ENCODE measurements around the gene WDR12. TPM values are rescaled to one million over a fixed set of nuclear protein-coding genes. Genes with fewer than 3 reads are reported as not detected.
"Not testable (repeated sequence)": the region's sequence is repeated elsewhere in the genome, so short reads cannot be mapped to it uniquely, and the experiment has no call there.

Gene WDR12
- 100 to 1,000 TPM in 1 of 2 experiments, 10 to 100 TPM in 1; 92.5 to 129 TPM for total RNA-seq

DNA sequence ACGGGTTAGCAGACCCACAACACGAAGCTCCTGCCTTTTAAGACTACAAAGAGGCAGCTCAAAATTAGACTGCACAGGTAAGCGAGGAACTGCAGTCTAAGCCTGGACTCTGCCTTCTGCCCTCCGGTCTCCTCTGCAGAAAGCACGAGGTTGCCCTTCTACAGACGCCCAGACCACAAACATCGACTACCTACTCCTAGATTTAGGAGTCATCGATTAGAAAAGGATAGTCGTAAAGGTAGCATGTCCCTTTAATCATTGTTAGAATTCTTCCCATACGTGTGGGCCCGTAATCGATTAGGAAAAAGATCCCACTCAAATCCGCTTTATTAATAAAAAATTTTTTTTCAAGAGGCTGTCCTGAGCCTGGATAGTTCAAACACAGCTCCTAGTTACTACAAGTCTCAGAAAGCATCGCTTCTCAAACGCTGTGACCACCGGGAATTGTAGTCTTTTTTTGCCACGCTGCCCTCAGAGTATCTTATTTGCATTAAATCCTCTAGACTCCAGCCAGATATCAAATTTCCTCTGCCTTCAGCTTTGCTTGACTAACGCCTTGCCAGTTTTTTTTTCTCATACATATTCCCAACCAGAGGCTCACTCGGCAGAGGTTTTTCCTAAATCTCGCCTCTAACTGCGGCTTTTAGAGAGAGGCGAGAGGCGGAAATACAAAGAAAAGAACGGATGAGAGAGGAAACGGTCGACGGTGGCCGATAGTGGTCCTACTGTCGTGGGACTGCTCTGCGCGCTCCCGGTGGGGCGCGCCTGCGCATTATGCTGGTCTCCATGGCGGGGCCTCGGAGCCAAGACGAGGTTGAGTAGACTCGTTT, at the start of gene WDR12, which contains the start of gene CARF:
WDR12 (minus strand) TSS at position 162 of the 830 bp plus-strand sequence. CDS start 197 bp downstream, outside the sequence.
CARF (plus strand) TSS at position 764 of the 830 bp plus-strand sequence. CDS start 29,628 bp downstream, outside the sequence.
- no peaks in the 10 kb centered on the region for H3K9me3 Mint-ChIP-seq (ENCODE audit: low read depth)
- CTCF ChIA-PET, result interaction anchor here (0.6 to 1.4 kb wide), 6 partner anchors 22 to 323 kb away, joined by 3 to 5 read pairs (median 3); no protein-coding TSS in a partner anchor
- H3K27ac Mint-ChIP-seq, result peak within 1 kb of the TSS; percentile 95
- DNase-seq (peak; percentile 96), ATAC-seq (peak; percentile 84)
- peak within 1 kb of the TSS; percentile 84 for H3K4me3 Mint-ChIP-seq
- intact Hi-C loops (cut with DNase I, micrococcal nuclease), result loop anchor here (1.0 to 10.0 kb wide), 11 partner anchors 40 to 903 kb away; partner anchors contain the start of genes NBEAL1 (in 2 of the 2), ABI2 (in 1 of the 2), BMPR2 (in 1 of the 2) and CYP20A1 (in 1 of the 2)
- H3K27me3 Mint-ChIP-seq, result no peaks in the 10 kb centered on the region
- H3K4me1 Mint-ChIP-seq, result peaks cover 30% of the 10 kb centered on the region
- peaks cover 5% of the 10 kb centered on the region for H3K36me3 Mint-ChIP-seq (ENCODE audit: low read depth)
- POLR2A ChIA-PET, result interaction anchor here (1.3 to 1.4 kb wide), 2 partner anchors 40 to 328 kb away, joined by 3 to 4 read pairs; partner anchors contain the start of genes CYP20A1 and ICA1L

DNA sequence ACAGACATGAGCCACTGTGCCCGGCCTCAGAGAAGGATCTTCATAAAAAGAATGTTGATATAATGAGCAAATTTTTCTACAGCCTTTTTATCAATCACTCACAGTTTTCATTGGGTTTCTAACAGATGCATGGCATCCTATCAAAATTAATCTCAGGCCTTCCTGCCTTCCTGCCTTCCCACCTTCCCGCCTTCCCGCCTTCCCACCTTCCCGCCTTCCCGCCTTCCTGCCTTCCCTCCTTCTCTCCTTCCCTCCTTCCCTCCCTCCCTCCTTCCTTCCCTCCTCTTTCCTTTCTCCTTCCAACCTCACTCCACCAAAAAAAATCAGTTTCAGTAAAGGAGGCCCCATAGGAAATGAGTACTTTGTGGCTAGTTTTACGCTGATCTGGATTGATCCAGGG, 49.1 kb upstream of the WDR12 start:
- no peaks in the 10 kb centered on the region for H3K27me3 Mint-ChIP-seq
- H3K27ac Mint-ChIP-seq, result no peak overlapping the region
- intact Hi-C loops (cut with DNase I, micrococcal nuclease), result no loop called here
- ATAC-seq (no peak), DNase-seq (no peak)
- ChIA-PET POLR2A (no interaction called here), CTCF (no interaction called here)
- H3K4me1 Mint-ChIP-seq, result no peaks in the 10 kb centered on the region
- H3K36me3 Mint-ChIP-seq (ENCODE audit: low read depth), result peaks cover 2% of the 10 kb centered on the region
- no peaks in the 10 kb centered on the region for H3K9me3 Mint-ChIP-seq (ENCODE audit: low read depth)
- H3K4me3 Mint-ChIP-seq, result no peak overlapping the region

DNA sequence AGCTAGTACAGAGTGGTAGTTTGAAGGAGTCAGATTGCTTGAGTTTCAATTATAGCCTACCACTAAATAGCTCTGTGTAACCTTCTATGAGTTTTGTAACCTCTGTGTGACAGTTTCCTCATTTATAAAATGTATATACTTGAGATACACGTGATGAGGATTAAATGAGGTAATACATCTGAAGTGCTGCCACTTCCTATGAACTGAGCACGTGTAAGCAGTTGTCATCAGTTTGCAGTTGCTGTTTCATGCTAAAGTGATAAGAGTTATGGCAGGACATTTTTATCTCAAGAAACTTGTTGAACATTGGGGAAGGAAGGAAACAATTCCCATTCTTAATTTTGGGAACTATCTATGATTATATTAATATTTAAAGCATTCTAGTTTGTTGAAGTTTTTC, 39.1 kb upstream of the WDR12 start:
- Mint-ChIP-seq H3K27ac (no peak overlapping the region), H3K27me3 (no peaks in the 10 kb centered on the region), H3K4me3 (no peak overlapping the region), H3K4me1 (peaks cover 2% of the 10 kb centered on the region), H3K9me3 (ENCODE audit: low read depth) (peaks cover 11% of the 10 kb centered on the region), H3K36me3 (ENCODE audit: low read depth) (peaks cover 19% of the 10 kb centered on the region)
- DNase-seq, result no peak
- ChIA-PET POLR2A (no interaction called here), CTCF (interaction anchor here (0.6 kb wide), 1 partner anchor 42 kb away, joined by 3 read pairs; no protein-coding TSS in a partner anchor)
- ATAC-seq, result peak; percentile 30
- intact Hi-C loops (cut with DNase I, micrococcal nuclease), result no loop called here

DNA sequence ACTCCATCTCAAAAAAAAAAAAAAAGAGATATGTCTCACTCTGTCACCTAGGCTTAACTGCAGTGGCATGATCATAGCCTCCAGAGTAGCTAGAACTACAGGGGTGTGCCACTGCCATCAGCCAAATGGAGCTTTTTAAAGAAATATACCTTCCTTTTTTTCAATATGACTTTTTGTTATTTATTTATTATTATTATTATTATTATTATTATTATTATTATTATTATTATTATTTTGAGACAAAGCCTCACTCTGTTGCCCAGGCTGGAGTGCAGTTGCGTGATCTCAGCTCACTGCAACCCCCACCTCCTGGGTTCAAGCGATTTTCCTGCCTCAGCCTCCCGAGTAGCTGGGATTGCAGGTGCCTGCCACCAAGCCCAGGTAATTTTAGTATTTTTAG, 37.9 kb upstream of the WDR12 start:
- Mint-ChIP-seq H3K36me3 (ENCODE audit: low read depth) (peaks cover 29% of the 10 kb centered on the region), H3K9me3 (ENCODE audit: low read depth) (peaks cover 13% of the 10 kb centered on the region)
- H3K4me1 Mint-ChIP-seq; H3K4me3 Mint-ChIP-seq; H3K27ac Mint-ChIP-seq; DNase-seq; POLR2A ChIA-PET; ATAC-seq; H3K27me3 Mint-ChIP-seq; intact Hi-C loops (cut with DNase I, micrococcal nuclease): not testable (repeated sequence)
- CTCF ChIA-PET, result interaction anchor here (0.6 kb wide), 1 partner anchor 868 kb away, joined by 3 read pairs; no protein-coding TSS in a partner anchor

DNA sequence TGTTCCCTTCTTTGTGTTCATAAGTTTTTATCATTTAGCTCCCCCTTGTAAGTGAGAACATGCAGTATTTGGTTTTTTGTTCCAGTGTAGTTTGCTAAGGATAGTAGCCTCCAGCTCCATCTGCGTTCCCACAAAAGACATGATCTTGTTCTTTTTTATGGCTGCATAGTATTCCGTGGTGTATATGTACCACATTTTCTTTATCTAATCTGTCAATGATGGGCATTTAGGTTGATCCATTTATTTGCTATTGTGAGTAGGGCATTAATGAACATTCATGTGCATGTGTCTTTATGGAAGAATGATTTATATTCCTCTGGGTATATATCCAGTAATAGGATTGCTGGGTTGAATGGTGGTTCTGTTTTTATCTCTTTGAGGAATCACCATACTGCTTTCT, 34.0 kb upstream of the WDR12 start:
- ATAC-seq (no peak), DNase-seq (no peak)
- intact Hi-C loops (cut with DNase I, micrococcal nuclease), result no loop called here
- Mint-ChIP-seq H3K4me1 (peaks cover 2% of the 10 kb centered on the region), H3K4me3 (no peak overlapping the region), H3K27me3 (no peaks in the 10 kb centered on the region), H3K27ac (no peak overlapping the region), H3K9me3 (ENCODE audit: low read depth) (peaks cover 13% of the 10 kb centered on the region), H3K36me3 (ENCODE audit: low read depth) (peaks cover 31% of the 10 kb centered on the region)
- CTCF ChIA-PET, result no interaction called here
- POLR2A ChIA-PET, result no interaction called here

DNA sequence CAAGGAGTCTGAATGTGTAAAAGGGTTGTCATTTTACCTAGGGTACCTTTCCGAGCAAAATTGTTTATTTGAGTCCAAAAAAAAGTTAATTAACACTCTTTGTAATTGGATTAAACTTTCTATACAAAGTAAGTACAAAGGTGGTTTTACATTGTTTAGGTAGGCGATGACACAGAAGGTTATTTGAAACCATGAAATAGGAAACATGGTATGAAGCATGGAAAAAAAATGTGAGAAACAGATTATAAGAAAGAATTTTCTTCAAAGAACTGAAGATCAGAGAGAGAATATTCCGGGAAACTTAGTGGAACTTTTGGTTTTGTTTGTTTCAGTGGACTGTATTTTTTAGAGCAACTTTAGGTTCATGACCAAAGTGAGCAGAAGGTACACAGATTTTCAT, 33.3 kb upstream of the WDR12 start:
- Mint-ChIP-seq H3K4me1 (no peaks in the 10 kb centered on the region), H3K9me3 (ENCODE audit: low read depth) (peaks cover 13% of the 10 kb centered on the region), H3K27ac (no peak overlapping the region), H3K36me3 (ENCODE audit: low read depth) (peaks cover 31% of the 10 kb centered on the region), H3K4me3 (no peak overlapping the region), H3K27me3 (no peaks in the 10 kb centered on the region)
- intact Hi-C loops (cut with DNase I, micrococcal nuclease), result no loop called here
- no peak for DNase-seq
- ChIA-PET CTCF (no interaction called here), POLR2A (no interaction called here)
- ATAC-seq, result no peak

DNA sequence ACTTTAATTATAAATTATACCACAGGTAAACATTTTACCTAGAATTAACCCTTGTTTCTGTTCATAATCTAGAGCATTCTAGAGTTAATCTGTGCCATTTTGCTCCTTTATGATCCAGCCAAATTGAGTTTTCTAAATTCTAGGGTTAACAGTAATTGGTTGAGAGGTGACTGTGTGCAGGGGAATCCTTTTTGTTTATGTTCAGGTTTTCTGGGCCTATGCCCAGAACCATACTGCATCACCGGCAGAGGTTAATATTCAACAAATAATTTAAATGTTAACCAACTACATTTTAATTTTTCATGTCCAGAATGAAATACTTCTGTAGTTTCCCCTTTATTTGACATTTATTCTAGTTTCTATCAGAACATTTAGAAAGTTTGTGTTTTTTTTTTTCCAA, 32.9 kb upstream of the WDR12 start:
- Mint-ChIP-seq H3K27ac (no peak overlapping the region), H3K4me3 (no peak overlapping the region), H3K36me3 (ENCODE audit: low read depth) (peaks cover 31% of the 10 kb centered on the region), H3K4me1 (no peaks in the 10 kb centered on the region), H3K27me3 (no peaks in the 10 kb centered on the region), H3K9me3 (ENCODE audit: low read depth) (peaks cover 13% of the 10 kb centered on the region)
- CTCF ChIA-PET, result no interaction called here
- intact Hi-C loops (cut with DNase I, micrococcal nuclease), result no loop called here
- ATAC-seq (no peak), DNase-seq (no peak)
- POLR2A ChIA-PET, result no interaction called here

DNA sequence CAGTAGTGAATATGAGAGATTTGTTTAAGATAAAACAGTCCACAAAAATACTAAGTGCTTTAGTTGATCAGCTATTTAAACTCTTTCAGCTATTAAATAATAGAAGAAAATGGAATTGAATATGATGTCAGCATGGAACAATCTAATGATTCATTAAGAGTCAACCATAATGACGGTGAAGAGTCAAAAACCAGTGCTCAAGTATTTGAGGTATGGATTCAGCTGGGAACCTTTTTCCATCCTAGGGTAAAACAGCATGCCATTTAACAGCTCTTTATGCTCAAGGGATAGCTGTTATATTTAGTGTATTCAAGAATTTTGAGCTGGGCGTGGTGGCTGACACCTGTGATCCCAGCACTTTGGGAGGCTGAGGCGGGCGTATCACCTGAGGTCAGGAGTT, 30.3 kb upstream of the WDR12 start:
- ATAC-seq (no peak), DNase-seq (no peak)
- H3K36me3 Mint-ChIP-seq (ENCODE audit: low read depth), result peaks cover 37% of the 10 kb centered on the region
- peaks cover 6% of the 10 kb centered on the region for H3K9me3 Mint-ChIP-seq (ENCODE audit: low read depth)
- H3K27me3 Mint-ChIP-seq, result no peaks in the 10 kb centered on the region
- ChIA-PET CTCF (no interaction called here), POLR2A (no interaction called here)
- no peak overlapping the region for H3K4me3 Mint-ChIP-seq
- intact Hi-C loops (cut with DNase I, micrococcal nuclease), result no loop called here
- H3K4me1 Mint-ChIP-seq, result no peaks in the 10 kb centered on the region
- no peak overlapping the region for H3K27ac Mint-ChIP-seq

DNA sequence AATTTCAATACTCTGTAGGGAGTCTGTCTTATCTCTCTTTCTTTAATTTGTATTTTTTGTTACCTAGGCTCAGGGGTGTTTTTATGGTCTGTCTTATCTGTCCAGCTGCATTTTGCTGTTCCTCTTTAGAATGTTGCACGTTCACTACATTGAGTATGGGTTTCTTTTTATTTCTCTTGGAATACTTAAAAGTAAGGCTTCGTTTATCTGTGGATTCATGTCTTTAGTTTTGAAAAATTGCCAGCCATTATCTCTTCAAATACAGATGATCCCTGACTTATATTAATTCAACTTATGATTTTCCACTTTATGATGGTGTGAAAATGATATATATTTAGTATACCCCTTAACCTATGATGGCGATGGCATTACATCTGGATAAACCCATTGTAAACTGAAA, 27.5 kb upstream of the WDR12 start:
- no peaks in the 10 kb centered on the region for H3K9me3 Mint-ChIP-seq (ENCODE audit: low read depth)
- H3K27ac Mint-ChIP-seq, result no peak overlapping the region
- DNase-seq (no peak), ATAC-seq (no peak)
- ChIA-PET CTCF (no interaction called here), POLR2A (interaction anchor here (0.6 kb wide), 1 partner anchor 218 kb away, joined by 3 read pairs; no protein-coding TSS in a partner anchor)
- H3K36me3 Mint-ChIP-seq (ENCODE audit: low read depth), result peaks cover 24% of the 10 kb centered on the region
- no peaks in the 10 kb centered on the region for H3K27me3 Mint-ChIP-seq
- no peak overlapping the region for H3K4me3 Mint-ChIP-seq
- intact Hi-C loops (cut with DNase I, micrococcal nuclease), result no loop called here
- H3K4me1 Mint-ChIP-seq, result no peaks in the 10 kb centered on the region

DNA sequence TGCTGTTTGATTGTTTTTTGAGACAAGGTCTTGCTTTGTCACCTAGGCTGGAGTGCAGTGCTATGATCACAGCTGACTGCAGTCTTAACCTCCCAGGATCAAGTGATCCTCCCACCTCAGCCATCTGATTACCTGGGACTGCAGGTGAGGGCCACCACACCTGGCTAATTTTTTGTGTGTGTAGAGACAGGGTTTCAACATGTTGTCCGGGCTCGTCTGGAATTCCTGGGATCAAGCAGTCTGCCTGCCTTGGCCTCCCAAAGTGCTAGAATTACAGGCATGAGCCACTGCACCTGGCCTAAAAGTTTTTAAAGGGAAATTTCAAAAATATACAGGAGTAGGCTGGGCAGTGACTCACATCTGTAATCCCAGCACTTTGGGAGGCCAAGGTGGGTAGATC, 23.0 kb upstream of the WDR12 start:
- H3K9me3 Mint-ChIP-seq (ENCODE audit: low read depth), result no peaks in the 10 kb centered on the region
- H3K4me1 Mint-ChIP-seq, result no peaks in the 10 kb centered on the region
- ChIA-PET CTCF (interaction anchor here (1.3 kb wide), 1 partner anchor 19 kb away, joined by 4 read pairs; no protein-coding TSS in a partner anchor), POLR2A (no interaction called here)
- no peak for DNase-seq
- H3K27me3 Mint-ChIP-seq, result no peaks in the 10 kb centered on the region
- intact Hi-C loops (cut with DNase I, micrococcal nuclease), result no loop called here
- no peak overlapping the region for H3K4me3 Mint-ChIP-seq
- no peak overlapping the region for H3K27ac Mint-ChIP-seq
- H3K36me3 Mint-ChIP-seq (ENCODE audit: low read depth), result peaks cover 28% of the 10 kb centered on the region
- ATAC-seq, result no peak

DNA sequence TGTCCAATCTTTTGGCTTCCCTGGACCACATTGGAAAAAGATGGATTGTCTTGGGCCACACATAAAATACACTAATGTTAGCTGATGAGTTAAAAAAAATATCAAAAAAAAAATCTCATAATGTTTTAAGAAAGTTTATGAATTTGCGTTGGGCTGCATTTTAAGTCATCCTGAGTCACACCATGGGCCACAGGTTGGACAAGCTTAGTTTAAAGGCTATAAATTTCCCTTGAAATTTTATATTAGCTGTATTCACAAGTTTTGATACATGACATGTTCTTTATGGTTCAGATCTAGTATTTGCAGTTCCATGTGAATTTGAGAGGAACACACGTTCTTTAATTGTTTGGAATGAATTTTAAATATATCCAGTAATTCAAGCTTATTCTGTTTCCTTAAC, 22.5 kb upstream of the WDR12 start:
- Mint-ChIP-seq H3K27ac (no peak overlapping the region), H3K4me1 (no peaks in the 10 kb centered on the region), H3K4me3 (no peak overlapping the region), H3K9me3 (ENCODE audit: low read depth) (no peaks in the 10 kb centered on the region), H3K36me3 (ENCODE audit: low read depth) (peaks cover 26% of the 10 kb centered on the region), H3K27me3 (no peaks in the 10 kb centered on the region)
- no peak for DNase-seq
- no peak for ATAC-seq
- intact Hi-C loops (cut with DNase I, micrococcal nuclease), result no loop called here
- ChIA-PET CTCF (interaction anchor here (1.3 kb wide), 2 partner anchors 15 to 19 kb away, joined by 3 to 4 read pairs; no protein-coding TSS in a partner anchor), POLR2A (no interaction called here)

DNA sequence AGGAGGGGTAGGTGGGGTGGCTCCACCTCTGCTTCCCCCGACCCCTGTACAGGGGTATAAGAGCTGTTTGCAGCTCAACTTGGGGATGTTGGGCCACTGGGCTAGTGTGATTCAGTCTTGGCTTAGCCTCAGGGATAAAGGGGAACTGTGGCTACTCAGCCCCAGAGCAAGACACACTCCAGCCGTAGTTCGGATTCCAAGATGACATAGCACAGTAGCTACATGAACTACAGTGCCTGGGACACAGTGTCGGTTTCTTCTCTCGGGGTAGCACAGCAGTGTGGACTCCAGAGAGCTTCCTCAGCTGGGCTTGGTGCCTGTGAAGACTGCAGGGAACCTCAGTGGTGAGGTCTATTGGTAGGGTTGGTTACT, 21.7 kb upstream of the WDR12 start:
- H3K27me3 Mint-ChIP-seq, result no peaks in the 10 kb centered on the region
- H3K4me3 Mint-ChIP-seq, result no peak overlapping the region
- ChIA-PET CTCF (interaction anchor here (1.1 to 1.3 kb wide), 2 partner anchors 14 to 33 kb away, joined by 3 to 4 read pairs; no protein-coding TSS in a partner anchor), POLR2A (no interaction called here)
- no peaks in the 10 kb centered on the region for H3K9me3 Mint-ChIP-seq (ENCODE audit: low read depth)
- no peaks in the 10 kb centered on the region for H3K4me1 Mint-ChIP-seq
- H3K36me3 Mint-ChIP-seq (ENCODE audit: low read depth), result peaks cover 25% of the 10 kb centered on the region
- no peak overlapping the region for H3K27ac Mint-ChIP-seq
- ATAC-seq, result no peak
- DNase-seq, result no peak
- intact Hi-C loops (cut with DNase I, micrococcal nuclease), result no loop called here
